HG02623 (cell line): Measurements from ENCODE around the gene KRI1.
"Not testable (repeated sequence)": the region's sequence is repeated elsewhere in the genome, so short reads cannot be mapped to it uniquely, and the experiment has no call there.

Experiments
- ATAC-seq: cut with Tn5 transposase; IDR thresholded peaks from one replicate; pipeline ENCODE4 v1.9.1; 2021; ENCODE audit warnings: moderate library complexity; ENCODE audit not compliant: unreplicated experiment

The KRI1 gene

DNA sequence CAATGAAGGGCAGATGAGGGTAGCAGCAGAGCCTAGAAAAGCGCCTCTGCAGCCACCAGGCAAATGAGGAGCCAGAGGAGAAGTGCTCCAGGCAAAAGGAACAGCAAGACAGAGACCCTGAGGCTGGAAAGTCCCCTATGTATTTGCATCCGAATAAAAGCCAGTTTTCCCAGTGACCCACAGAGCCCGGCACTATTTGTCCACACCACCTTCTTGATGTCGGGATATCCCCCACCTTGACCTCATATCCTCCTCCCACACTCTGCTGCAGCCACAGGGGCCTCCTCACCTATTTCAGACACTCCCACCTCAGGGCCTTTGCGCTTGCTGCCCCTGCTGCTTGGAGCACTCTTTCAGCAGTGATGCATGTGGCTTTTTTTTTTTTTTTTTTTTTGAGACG is 15.5 kb downstream of the KRI1 start:
- ATAC-seq, result no peak

DNA sequence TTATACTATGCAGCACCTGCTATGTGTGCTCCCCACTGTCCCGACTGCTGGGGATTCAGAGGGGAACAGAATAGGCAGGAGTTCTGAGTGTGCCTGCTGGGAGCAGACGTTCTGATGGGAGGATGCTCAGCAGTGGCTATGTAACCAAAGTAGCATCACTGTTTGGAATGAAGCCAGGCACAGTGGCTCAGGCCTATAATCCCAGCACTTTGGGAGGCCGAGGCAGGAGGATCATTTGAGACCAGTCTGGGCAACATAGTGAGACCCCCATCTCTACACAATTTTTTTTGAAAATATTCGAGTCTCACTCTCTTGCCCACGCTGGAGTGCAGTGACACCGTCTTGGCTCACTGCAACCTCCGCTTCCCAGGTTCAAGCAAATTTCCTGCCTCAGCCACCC is 16.1 kb downstream of the KRI1 start:
- ATAC-seq, result no peak

DNA sequence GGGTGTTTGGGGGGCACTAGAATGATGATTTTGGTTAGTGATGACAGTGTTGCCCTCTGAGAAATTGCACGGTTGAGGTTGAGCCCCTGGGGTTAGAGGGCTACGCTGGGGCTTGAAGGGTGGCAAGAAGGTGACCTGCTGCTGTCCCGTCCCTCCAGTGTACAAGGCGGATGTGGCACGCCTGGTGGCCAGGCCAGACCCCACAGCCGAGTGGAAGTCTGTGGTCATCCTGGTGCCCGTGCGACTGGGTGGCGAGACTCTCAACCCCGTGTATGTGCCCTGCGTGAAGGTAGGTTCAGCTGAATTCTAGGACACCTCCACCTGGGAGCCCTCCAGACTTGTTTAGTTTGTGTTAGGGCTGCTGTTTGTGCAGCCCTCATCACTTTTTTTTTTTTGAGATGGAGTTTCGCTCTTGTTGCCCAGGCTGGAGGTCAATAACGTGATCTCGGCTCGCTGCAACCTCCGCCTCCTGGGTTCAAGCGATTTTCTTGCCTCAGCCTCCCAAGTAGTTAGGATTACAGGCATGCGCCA is 17.0 kb downstream of the KRI1 start:
- no peak for ATAC-seq

DNA sequence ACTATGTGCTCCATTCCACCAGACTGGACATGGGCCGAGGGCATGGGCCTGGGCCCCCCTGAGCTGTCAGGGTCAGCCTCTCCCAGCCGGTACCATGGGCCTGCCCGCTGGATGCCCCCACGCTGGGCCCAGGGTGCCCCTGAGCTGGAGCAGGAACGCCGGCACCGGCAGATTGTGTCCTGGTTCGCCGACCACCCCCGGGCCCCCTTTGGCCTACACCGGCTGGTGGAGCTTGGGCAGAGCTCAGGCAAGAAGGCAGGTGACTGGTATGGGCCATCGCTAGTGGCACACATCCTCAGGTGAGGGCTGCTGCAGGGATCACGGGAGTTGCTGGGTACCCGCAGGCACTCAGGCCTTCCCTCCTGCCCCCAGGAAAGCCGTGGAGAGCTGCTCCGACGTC is 19.0 kb downstream of the KRI1 start:
- ATAC-seq, result no peak

DNA sequence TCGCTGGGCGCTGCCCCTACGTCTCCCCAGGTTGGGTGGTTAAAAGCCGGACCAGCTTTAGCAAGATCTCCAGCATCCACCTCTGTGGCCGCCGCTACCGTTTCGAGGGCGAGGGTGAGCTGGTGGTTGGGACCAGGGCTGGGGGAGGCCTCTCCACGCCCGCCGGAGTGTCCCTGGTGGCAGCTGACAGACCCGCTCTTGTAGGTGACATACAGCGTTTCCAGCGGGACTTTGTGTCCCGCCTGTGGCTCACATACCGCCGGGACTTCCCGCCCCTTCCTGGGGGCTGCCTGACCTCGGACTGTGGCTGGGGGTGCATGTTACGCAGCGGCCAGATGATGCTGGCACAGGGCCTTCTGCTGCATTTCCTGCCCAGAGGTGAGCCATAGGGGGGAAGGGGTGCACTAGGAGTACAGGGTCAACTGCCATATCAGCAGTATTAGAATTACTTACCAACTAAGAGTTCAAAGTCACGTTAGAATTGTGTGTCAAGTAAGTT is 21.0 kb downstream of the KRI1 start:
- ATAC-seq, result no peak

DNA sequence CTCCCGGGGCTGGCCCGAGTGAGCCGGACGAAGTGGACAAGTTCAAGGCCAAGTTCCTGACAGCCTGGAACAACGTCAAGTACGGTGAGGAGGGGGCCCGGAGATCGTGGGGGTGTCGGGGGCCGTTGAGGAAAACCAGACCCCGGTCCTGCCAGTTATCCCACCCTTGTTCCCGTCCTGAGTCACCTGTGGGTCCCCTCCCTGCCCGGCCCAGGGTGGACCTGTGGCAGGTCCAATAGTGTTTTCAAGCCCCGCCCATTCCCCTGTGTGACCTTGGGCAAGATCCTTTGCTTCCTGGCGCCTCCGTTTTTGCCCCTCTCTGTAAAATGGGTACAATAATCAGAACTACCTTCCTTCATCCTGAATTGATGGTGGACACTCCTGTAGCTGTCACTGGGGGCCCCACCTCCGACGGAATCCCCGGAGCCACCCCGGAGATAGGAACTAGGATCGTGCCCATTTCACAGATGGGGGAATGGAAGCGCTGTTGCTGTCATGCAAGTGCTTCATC is 21.5 kb downstream of the KRI1 start:
- ATAC-seq, result no peak

DNA sequence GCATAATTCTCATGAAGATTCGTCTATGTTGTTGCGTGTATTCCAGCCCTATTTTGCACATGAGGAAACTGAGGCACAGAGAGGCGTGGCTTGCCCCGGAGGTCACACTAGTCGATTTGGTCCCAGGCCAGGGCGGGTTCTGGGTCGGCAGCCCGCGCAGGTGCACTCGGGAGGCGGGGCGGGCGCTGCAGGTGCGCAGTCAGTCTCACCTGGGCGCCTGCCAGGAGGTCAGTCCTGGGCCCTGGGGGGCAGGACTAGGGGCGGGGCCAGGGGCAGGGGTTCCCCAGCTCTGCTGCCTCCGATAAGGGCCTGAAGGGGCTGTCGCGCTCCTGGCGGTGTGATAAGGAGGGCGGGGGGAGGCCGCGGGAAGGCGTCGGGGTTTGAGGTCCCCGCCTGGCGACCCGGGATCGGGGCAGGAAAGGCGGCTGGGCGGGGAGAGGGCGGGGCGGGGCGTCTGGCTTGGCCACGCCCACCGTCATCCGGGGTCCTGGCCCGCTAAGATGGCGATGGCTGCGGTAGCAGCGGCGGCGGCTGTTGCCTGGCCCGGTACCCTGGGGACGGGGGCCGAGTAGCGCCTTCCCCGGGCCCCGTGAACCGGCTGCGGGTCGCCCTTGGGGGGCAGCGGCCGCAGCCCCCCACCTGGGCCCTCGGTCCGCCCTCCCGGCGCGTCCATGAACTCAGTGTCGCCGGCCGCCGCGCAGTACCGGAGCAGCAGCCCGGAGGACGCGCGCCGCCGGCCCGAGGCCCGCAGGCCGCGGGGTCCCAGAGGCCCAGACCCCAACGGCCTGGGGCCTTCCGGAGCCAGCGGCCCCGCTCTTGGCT is 22.2 kb downstream of the KRI1 start, which contains the start of gene ATG4D:
TSS of gene ATG4D (plus strand) at position 485 of the 822 bp plus-strand sequence. CDS start at position 672, 187 bp downstream.
- ATAC-seq, result peak; percentile 73

DNA sequence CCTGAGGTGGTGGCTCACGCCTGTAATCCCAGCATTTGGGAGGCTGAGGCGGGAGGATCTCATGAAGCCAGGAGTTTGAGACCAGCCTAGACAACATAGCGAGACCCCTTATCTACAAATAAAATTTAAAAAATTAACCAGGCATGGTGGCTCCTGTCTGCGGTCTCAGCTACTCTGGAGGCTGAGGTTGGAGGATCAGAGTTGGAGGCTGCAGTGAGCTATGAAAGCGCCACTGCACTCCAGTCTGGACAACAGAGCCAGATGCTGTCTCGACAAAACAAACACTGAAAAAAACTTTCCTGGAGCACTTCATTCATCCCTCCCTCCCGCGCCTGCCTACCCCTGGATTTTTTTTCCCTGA is 22.8 kb downstream of the KRI1 start:
- no peak for ATAC-seq

DNA sequence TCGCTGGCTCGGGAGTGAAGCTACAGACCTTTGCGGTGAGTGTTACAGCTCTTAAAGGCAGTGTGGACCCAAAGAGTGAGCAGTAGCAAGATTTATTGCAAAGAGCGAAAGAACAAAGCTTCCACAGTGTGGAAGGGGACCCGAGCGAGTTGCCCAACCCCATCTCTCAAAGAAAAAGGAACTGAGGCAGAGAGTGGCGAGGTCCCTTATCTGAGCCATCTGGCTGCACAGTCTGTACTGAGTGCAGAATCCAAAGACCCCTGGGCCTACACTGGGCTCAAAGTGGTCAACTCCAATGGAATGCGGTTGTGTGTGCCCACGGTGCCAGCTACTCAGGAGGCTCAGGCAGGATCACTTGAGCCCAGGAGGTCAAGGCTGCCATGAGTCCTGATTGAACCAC is 26.8 kb downstream of the KRI1 start:
- not testable (repeated sequence) for ATAC-seq

DNA sequence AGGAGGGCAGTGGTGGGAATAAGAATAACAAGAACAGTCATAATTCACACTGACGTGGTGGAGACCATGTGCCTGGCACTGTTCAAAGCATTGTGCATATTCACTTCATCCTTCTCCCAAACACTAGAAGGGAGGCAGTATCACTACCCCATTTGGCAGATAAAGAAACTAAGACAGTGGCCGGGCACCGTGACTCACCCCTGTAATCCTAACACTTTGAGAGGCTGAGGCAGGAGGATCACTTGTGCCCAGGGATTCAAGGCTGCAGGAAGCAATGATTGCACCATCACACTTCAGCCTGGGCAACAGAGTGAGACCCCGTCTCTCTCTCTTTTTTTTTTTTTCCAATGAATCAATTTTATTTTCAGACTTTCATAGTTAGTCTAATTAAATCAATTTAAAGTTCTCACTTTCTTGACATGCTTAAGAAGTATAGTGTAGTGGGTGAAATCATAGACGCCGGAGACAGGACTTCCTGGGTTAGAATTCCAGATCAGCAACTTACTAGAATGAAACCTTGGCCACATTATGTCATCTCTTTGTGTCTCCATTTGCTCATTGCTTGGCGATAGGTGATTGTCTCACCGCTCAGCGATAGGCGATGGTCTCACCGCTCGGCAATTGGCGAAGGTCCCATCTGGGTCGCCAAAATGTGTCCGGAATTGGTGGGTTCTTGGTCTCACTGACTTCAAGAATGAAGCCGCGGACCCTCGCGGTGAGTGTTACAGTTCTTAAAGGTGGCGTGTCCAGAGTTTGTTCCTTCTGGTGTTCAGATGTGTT is 27.4 kb downstream of the KRI1 start:
- ATAC-seq, result no peak

DNA sequence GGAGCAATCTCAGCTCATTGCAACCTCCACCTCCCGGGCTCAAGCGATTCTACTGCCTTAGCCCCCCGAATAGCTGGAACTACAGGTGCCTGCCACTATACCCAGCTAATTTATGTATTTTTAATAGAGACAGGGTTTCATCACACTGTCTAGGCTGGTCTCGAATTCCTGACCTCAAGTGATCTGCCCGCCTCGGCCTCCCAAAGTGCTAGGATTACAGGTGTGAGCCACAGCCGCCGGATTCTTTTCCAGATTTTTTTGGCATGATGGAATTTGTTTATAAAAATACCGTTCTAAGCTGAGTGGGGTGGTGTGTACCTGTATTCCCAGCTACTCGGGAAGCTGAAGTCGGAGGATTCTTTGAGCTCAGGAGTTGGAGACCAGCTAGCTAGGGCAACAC is 28.1 kb downstream of the KRI1 start:
- no peak for ATAC-seq

DNA sequence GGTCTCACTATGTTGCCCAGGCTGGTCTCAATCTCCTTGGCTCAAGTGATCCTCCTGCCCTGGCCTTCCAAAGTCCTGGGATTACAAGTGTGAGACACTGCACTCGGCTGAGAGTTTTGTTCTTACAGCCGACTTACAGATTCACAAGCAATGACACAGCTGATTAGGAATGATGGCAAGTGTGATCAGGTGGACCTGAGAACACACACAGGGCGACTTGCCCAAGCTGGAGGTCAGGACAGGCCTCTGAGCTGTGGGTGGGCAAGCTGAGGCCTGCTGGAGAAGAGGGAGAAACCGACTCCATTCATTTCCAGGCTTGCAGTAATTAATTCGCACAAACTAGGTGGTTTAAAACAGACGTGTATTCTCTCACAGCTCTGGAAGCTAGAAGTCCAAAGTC is 30.2 kb downstream of the KRI1 start:
- no peak for ATAC-seq

DNA sequence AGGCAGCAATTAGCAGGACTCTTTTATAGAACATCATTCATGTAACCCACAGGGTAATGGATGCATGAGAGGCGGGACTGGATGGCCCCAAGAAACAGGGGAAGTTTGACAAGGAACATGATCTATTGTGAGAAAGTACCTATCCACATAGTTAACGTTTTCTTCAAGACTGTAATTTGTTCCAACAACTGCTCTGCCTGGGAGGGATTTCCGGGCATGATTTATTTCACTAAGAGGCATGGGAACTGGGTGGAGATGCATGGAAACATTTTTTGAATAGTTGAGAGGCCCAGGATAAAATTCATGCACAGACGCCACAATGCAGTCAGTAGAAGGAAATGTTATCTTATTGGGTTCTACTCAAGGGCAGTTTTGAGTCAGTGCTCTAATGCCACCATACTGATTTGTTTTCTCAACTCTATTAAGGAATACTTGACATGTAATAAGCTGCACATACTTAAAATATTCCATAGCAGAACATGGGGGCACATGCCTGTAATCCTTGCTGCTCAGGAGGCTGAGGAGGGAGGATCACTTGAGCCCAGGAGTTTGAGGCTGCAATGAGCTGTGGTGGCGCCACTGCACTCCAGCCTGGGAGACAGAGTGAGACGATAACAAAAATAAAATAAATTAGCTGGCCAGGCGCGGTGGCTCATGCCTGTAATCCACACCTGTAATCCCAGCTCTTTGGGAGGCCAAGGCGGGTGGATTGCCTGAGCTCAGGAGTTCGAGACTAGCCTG is 32.0 kb downstream of the KRI1 start:
- no peak for ATAC-seq

DNA sequence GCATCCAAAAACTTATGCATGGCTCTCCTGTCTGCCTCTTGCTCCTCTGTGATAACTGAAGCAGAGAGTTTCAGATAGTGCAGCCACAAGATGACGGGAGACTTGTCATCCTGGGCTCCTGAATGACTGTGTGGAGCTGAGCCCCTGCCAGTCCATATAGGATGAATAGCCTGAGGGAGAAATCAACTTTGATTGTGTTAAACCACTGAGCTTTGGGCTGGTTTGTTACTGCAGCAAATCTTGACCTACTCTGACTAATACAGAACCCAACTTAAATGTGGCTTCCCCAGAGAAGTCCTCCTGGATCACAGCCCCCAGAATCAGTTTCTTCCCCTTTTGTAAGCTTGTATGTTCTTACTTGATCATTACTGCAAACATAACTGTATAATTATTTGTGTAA is 33.4 kb downstream of the KRI1 start:
- no peak for ATAC-seq

DNA sequence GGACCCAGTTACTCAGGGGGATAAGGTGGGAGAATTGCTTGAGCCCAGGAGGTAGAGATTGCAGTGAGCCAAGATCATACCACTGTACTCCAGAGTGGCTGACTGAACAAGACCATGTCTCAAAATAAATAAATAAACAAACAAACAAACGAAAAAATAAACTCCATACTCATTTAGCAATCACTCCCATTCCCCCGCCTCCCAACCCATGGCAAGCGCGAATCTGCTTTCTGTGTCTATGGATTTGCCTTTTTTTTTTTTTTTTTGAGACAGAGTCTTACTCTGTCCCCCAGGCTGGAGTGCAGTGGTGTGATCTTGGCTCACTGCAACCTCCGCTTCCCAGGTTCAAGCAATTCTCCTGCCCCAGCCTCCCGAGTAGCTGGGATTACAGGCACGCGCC is 38.9 kb downstream of the KRI1 start:
- not testable (repeated sequence) for ATAC-seq

DNA sequence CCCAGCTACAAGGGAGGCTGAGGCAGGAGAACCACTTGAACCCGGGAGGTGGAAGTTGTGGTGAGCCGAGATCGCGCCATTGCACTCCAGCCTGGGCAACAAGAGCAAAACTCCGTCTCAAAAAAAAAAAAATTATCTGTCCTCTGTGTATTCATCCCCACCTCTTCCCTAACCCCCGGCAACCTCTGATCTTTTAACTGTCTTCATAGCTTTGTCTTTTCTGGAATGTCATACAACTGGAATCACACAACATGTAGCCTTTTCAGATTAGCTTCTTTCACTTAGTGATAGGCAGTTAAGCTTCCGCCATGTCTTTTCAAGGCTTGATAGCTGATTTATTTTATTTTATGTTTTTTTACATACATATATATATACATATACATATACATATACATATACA is 40.2 kb downstream of the KRI1 start:
- no peak for ATAC-seq

DNA sequence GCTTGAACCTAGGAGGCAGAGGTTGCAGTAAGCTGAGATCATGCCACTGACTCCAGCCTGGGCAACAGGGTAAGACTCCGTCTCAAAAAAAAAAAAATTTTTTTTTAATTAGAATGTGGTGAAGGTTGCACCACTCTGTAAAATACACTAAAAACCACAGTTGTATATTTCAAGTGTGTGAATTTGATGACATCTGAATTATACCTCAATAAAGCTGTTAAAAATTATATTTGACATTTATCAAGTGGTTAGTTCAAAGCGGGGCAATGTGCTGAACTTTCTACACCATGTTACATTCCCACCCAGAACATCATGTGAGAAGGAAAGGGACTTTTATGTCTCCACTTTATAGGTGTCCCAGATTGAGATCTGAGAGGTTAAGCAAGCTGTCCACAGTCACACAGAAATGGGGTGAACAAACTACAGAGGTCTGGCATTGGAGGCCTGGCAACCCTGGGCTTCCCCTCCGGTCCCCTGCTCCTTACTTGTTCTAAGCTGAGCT is 42.6 kb downstream of the KRI1 start:
- no peak for ATAC-seq

DNA sequence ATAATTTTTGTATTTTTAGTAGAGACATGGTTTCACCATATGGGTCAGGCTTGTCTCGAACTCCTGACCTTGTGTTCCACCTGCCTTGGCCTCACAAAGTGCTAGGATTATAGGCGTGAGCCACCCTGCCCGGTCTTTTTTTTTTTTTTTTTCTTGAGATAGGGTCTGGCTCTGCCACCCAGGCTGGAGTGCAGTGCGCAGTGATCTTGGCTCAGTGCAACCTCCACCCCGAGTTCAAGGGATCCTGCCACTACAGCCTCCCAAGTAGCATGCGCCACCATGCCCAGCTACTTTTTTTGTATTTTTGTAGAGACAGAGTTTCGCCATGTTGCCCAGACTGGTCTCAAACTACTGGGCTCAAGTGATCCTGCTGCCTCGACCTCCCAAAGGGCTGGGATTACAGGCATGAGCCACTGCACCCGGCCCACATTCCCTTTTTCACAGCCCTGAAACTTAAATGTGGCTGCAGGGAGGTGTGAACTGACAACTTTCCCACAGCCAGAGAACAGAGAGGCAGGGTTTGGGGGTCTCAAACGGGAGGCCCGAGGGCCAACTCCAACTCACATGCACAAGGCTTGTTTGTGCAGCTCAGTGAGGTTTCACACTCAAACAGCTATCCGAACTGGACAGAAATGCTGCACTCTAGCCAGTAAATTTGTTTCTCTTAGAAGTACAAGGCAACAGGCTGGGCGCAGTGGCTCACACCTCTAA is 44.2 kb downstream of the KRI1 start:
- ATAC-seq, result no peak

DNA sequence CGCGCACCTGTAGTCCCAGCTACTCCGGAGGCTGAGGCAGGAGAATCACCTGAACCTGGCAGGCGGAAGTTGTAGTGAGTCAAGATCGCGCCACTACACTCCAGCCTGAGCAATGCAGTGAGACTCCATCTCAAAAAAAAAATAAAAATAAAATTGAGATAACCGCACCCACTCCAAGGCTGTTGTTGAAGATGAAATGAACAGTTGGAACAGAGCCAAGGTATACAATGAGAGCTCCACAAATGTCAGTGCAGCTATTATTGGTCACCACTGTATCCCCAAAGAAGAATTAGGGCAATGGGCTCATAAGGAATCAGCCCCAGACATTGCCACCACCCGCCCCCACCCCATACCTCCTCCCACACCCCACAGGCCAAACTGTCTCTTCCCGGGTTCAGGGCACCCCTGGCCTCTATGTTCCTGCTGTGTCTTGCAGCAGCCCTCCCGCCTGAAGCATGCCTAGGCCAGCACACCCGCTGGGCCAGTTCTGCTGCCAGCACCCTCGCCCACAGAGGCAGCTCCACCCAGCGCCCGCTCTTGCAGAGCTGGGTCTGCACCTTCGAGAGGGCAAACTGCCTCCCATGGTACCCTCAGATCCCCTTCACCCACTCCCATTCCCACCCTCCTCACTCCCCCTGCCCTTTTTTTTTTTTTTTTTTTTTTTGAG is 45.0 kb downstream of the KRI1 start:
- ATAC-seq, result no peak

DNA sequence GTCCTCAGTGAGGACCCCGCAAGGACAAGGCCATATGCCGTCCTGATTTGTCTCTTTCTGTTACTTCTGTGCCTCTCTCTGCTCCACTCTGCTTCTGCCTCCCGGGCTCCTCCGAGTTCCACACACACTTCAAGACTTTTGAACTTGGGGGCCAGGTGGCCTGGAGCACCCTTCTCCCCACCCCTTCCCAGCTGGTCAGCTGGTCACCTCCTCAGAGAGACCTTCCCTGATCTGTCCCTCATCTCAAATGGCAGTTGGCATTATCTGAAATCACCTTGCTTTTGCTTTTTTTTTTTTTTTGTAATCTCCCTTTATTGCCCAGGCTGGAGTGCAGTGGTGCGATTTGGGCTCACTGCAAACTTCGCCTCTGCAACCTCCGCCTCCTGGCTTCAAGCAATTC is 46.4 kb downstream of the KRI1 start:
- ATAC-seq, result no peak
